ENCODE results near the gene CTU1.
A peak's percentile ranks its signal among the peaks of the same experiment; 100 is the strongest.

- TF ChIP-seq CTCF (IDR thresholded peaks at IDR 0.05; ENCODE audit: low read depth, low read length) (no peak), POLR2A (IDR thresholded peaks at IDR 0.05; ENCODE audit: extremely low read depth, insufficient read length) (no peak), MAX (IDR thresholded peaks at IDR 0.05; ENCODE audit: low read depth, low read length) (peak; percentile 29; the same call in 1 of the 2 replicates)
Measured at GRCh38 chr19:51108805-51109146, 567 bp upstream of the CTU1 start.
